ENCODE results near the gene DCBLD2. TPM values are rescaled to one million over a fixed set of nuclear protein-coding genes. Genes with fewer than 3 reads are reported as not detected.

DCBLD2 gene
- total RNA-seq, 2 experiments from 2014 or later, result 11.9 to 12.0 TPM

Small RNA genes within 50 kb of the gene (small RNA-seq; reads per million reads assigned to genes)
- gene RNU6-1263P (not detected), gene RNU6-26P (not detected)

Other genes with a start within 250 kb of the DCBLD2 start
- 3.0 and 4.0 TPM in 2 replicates for gene ST3GAL6, start 138.4 kb downstream of the DCBLD2 start, total RNA-seq (2014; rRNA removed; shearing (Covaris generic))
- gene ST3GAL6, start 138.4 kb downstream of the DCBLD2 start, total RNA-seq (2022), result 0.25 and 1.1 TPM in 2 replicates

Data from OCI-LY7 (cell line).